Measurements from ENCODE around the gene POLR3K. TPM values are rescaled to one million over a fixed set of nuclear protein-coding genes. Genes with fewer than 3 reads are reported as not detected.

Gene POLR3K
- total RNA-seq, 6 donors from 2014 or later, result 4.2 to 15.7 (median 6.6) TPM

DNA sequence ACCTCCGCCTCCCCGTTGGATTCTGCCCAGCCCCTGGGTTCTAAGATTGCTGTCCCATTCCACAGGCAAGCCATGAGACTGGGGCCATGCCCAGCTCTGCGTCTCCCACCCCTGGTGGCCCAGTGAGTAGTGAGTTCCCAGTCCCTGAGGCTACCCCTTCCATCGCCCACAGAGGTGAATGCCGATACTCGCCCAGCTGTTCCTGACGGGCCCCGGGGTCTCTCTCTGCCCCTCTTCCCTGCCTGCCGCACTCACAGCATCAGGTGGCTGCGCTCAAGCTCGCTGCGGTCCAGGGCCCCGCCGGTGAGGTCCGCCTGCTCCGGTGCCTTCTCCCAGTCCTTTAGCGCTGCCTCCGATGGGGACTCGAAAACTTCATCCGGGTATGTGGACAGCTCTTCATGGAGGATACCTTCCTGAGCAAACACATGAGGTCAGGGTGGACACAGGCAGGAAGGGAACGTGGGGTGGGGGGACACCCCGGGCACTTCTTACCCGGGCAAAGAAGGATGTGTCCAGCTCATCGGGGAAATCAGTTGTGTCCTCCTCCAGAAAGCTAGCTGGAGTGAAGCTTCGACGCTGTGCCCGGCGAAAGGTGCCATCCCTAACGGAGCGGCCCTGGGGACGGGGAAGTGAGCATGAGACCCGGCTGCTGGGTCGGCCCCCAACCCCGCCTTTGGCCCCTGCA is 9.0 kb upstream of the POLR3K start:
- H3K27ac ChIP-seq, result no peak overlapping the region
- peaks cover 8 to 21% (median 13%) of the 10 kb centered on the region in 4 donors for H3K4me1 ChIP-seq
- TF ChIP-seq EP300 (IDR thresholded peaks at IDR 0.05) (no peak), POLR2A (IDR thresholded peaks at IDR 0.05) (no peak), POLR2AphosphoS5 (IDR thresholded peaks at IDR 0.05) (no peak)
- TF ChIP-seq, protein P1, sequence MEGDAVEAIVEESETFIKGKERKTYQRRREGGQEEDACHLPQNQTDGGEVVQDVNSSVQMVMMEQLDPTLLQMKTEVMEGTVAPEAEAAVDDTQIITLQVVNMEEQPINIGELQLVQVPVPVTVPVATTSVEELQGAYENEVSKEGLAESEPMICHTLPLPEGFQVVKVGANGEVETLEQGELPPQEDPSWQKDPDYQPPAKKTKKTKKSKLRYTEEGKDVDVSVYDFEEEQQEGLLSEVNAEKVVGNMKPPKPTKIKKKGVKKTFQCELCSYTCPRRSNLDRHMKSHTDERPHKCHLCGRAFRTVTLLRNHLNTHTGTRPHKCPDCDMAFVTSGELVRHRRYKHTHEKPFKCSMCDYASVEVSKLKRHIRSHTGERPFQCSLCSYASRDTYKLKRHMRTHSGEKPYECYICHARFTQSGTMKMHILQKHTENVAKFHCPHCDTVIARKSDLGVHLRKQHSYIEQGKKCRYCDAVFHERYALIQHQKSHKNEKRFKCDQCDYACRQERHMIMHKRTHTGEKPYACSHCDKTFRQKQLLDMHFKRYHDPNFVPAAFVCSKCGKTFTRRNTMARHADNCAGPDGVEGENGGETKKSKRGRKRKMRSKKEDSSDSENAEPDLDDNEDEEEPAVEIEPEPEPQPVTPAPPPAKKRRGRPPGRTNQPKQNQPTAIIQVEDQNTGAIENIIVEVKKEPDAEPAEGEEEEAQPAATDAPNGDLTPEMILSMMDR (IDR thresholded peaks at IDR 0.05), result no peak
- H3K27me3 ChIP-seq, result no peaks in the 10 kb centered on the region
- no peak overlapping the region for H3K4me3 ChIP-seq
- H3K36me3 ChIP-seq, result peaks cover 19 to 78% (median 65%) of the 10 kb centered on the region in 4 donors
- DNase-seq (peak in 1 of 2 donors; percentile 78), ATAC-seq (ENCODE audit: low FRiP score in 2 of 2) (no peak)
- no peaks in the 10 kb centered on the region for H3K9me3 ChIP-seq
- WGBS, 2 donors, result 92 to 95% methylated on average over 27 to 34 of the region's 34 CpGs

DNA sequence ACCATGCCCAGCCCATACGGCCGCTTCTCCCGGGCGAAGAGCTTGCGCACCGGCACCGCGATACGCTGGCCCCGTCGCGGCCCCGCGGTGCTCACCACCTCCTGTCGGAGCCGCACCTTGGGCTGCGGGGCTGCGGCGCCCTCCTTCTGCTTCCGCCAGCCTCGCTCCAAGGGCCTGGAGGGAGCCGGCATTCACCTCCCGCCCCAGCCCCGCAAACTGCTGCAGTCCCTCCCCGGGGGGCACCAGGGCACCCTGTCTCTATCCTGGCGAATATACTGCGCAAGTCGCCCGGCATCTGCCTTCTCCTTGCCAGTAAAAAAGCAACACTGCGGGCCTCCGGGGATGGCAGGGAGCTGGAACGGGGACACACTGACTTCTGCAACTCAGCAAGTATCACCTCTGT is 8.5 kb upstream of the POLR3K start:
- ATAC-seq (ENCODE audit: low FRiP score in 2 of 2) (no peak), DNase-seq (no peak)
- H3K36me3 ChIP-seq, result peaks cover 20 to 84% (median 70%) of the 10 kb centered on the region in 4 donors
- no peaks in the 10 kb centered on the region for H3K27me3 ChIP-seq
- H3K4me3 ChIP-seq, result no peak overlapping the region
- H3K4me1 ChIP-seq, result peaks cover 8 to 18% (median 12%) of the 10 kb centered on the region in 4 donors
- 95 to 97% methylated on average over 4 to 32 of the region's 32 CpGs for WGBS, 2 donors
- H3K9me3 ChIP-seq, result no peaks in the 10 kb centered on the region
- TF ChIP-seq EP300 (IDR thresholded peaks at IDR 0.05) (no peak), POLR2A (IDR thresholded peaks at IDR 0.05) (no peak), POLR2AphosphoS5 (IDR thresholded peaks at IDR 0.05) (no peak)
- TF ChIP-seq, protein P1 (IDR thresholded peaks at IDR 0.05), result no peak
- H3K27ac ChIP-seq, result no peak overlapping the region

DNA sequence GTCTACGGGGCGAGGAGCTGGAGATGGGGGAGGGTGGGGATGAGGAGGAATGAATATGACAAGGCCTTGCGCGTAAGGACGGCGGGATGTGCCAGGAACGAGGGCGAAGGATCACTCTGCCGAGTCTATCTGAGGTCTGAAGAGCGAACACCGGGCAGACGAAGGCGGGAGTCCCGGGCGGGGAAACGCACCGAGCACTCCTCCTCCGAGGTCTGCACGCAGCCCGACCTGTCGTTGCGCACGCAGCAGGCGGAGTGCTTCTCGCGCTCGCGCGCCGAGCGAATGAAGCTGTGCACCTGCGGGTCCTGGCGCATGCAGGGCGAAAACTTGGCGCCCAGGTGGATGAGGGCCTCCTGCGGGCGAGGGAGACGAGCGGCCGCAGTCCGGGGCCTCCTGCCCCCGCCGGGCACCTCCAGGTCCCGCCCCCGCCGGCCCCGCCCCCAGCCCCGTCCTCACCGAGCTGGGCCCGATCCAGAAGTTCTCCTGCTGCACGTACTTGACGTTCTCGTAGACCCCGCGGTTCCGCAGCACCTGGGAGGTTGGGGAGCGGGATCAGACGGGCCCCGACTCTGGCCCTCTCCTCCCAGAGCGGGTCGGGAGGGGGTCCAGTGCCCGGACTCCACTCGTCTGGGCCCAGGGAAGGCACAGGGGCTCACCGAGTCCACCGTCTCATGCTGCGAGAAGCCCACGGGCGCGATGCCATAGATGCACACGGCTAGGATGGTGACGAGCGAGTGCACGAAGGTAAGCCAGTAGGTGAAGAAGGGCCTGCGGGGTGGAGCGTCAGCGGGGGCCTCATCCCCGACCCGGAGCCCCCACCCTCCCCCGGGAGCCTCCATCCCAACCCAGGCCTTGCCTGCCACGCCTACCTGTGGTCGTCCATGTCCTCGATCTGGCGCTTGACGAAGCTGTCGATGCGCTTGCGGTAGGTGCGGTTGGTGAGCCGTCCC is 7.8 kb upstream of the POLR3K start:
- TF ChIP-seq POLR2A (IDR thresholded peaks at IDR 0.05) (no peak), EP300 (IDR thresholded peaks at IDR 0.05) (no peak), POLR2AphosphoS5 (IDR thresholded peaks at IDR 0.05) (no peak)
- TF ChIP-seq, protein P1 (IDR thresholded peaks at IDR 0.05), result no peak
- Histone ChIP-seq H3K4me3 (no peak overlapping the region), H3K9me3 (no peaks in the 10 kb centered on the region), H3K4me1 (peaks cover 7 to 11% (median 9%) of the 10 kb centered on the region in 4 donors), H3K36me3 (peaks cover 20 to 88% (median 77%) of the 10 kb centered on the region in 4 donors), H3K27ac (no peak overlapping the region), H3K27me3 (no peaks in the 10 kb centered on the region)
- DNase-seq, result peak in 1 of 2 donors; percentile 85
- WGBS, 2 donors, result 90 to 94% methylated on average over 68 to 89 of the region's 89 CpGs
- no peak for ATAC-seq (ENCODE audit: low FRiP score in 2 of 2)

DNA sequence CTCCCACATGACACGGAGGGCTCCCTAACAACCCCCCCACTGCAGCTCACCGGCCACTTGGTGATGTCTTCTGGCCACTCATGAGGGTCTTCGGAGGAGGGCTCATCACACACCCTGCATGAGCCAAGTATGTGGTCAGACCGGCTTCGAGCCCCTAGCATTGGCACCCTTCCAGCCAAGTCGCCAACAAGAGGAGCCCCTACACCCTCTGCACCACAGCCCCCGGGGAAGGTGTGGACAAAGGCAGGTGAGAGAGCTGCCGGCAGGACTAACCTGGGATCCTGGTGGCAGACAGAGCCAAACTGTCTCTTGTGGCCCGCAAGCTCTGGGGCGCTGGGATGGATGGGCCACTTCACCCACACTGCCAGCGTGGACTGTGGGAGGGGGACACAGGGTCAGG is 6.8 kb upstream of the POLR3K start:
- Histone ChIP-seq H3K4me3 (no peak overlapping the region), H3K27me3 (no peaks in the 10 kb centered on the region), H3K36me3 (peaks cover 20 to 97% (median 84%) of the 10 kb centered on the region in 4 donors), H3K4me1 (peaks cover 0 to under 1% (median 0%) of the 10 kb centered on the region in 4 donors), H3K9me3 (no peaks in the 10 kb centered on the region), H3K27ac (no peak overlapping the region)
- DNase-seq (no peak), ATAC-seq (ENCODE audit: low FRiP score in 2 of 2) (no peak)
- 80 to 86% methylated on average over 1 to 11 of the region's 11 CpGs for WGBS, 2 donors
- TF ChIP-seq, protein P1 (IDR thresholded peaks at IDR 0.05), result no peak

Data from upper lobe of left lung (tissue), 6 donors.